Measurements from ENCODE around the gene CFAP77.
A peak's percentile ranks its signal among the peaks of the same experiment; 100 is the strongest.

The CFAP77 gene

DNA sequence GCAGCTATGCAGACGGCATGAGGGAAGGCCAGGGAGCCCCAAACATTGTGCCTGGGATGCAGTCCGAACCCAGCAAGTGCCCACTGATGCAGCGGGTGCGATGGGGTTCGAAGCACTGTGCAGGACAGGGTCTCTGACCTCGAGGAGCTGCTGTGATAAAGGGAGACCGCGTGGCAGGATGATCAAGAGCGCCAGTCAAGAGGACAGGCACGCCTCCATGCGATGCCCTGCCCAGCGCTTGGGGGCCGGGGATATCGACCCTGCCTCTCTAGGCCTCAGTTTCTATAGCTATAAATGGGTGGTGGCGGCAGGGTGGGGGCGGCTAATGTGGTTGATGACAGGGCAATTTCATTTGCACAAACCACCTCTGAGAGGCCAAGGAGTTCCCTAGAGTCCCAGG is 87.7 kb downstream of the CFAP77 start:
- no peak for DNase-seq

DNA sequence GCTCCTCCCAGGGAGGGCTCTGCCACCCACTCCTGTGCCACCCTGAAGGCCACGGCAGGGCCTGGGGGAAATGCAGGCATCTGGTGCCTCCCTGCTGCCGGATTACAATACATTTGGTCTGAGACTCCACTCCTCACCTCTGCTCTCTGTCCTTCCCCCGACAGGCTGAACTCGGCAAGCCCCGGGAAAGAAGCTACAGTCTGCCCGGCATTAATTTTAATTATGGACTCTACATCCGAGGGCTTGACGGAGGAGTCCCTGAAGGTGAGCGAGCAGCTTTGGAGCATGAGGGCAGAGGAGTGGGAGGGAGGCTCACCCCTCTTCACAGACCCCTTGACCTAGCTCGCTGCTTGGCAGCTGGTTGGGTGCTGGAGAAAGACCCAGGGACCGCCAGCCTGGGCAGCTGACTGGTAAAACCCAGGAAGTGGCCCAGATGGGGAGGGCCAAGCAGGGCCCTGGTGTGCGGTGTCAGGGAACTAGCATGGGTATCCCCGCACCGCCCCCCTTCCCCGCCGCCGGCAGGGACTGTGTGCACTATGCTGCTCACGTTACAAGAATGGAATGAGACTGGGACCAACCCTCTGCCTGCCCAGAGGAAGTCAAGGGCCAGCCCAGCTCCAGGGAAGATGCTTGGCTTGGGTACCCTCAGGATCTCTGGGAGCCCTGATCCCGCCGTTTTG is 88.7 kb downstream of the CFAP77 start:
- no peak for DNase-seq

DNA sequence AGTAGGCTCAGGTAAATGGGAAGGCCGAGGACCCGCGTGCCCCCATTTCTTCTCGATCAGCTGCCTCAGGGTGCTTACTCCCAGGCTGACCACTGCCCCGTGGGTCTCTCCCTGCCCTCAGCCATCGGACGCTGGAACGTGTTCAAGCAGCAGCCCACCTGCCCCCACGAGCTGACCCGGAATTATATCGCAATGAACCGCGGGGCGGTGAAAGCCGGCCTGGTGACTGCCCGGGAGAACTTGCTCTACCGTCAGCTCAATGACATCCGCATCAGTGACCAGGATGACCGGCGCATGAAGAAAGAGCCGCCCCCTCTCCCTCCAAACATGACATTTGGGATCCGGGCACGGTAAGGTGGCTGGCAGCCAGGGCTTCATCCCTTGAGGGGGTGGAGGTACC is 89.2 kb downstream of the CFAP77 start:
- no peak for DNase-seq

GRCh38 chr9:132500193-132500592 is 90.2 kb downstream of the CFAP77 start:
- no peak for DNase-seq

DNA sequence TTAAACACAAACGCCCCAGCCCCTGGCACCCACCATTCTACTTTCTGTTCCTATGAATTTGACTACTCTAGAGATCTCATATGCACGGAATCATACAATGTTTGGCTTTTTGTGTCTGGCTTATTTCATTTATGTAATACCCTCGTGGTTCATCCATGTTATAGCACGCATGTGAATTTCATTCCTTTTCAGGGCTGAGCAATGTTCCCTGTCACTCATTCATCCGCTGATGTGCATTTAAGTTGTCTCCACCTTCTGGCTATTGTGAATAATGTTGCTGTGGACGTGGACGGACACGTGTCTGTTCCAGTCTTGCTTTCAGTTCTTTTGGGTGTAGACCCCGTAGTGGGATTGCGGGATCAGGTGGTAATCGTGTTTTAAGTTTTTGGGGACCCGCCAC is 92.5 kb downstream of the CFAP77 start:
- no peak for DNase-seq

- DNase-seq, result no peak
Measured at GRCh38 chr9:132503116-132503515, 93.1 kb downstream of the CFAP77 start.

- no peak for DNase-seq
Measured at GRCh38 chr9:132504488-132504887, 94.5 kb downstream of the CFAP77 start.

GRCh38 chr9:132505991-132506655 is 96.1 kb downstream of the CFAP77 start:
- no peak for DNase-seq

DNA sequence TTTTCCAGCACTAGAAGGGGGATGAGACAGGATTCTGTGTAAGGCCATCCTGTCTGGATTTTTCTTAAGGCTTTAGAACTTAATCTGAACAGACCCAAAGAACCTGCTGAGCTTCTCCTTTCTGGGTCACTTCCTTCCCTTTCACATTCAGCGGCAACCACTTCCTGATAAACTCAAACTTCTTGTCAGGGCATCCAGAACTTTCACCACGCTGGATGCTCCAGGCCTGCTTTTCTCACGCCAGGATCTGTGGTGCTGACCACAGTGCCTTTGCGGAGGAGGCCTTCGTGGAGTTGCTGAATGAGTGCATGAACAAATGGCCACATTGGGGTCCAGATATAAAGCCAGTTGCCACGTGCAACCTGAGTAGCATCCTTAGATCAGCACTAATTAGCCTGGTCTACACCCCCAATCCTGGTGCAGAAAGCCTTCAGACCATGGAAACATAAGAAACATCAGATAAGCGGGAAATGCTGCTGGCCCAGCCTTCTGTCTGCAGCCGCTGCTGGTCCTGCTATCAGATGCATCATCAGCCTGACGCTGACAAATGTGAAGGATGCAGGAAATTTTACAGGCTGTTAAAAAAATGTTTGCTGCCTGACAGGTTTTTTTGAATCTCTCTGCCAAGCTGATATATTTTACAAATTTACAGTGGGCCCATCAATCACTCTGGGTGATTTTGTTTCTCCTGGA is 97.1 kb downstream of the CFAP77 start:
- DNase-seq, result no peak

GRCh38 chr9:132507670-132508469 is 97.9 kb downstream of the CFAP77 start:
- DNase-seq, result peak; percentile 31

DNA sequence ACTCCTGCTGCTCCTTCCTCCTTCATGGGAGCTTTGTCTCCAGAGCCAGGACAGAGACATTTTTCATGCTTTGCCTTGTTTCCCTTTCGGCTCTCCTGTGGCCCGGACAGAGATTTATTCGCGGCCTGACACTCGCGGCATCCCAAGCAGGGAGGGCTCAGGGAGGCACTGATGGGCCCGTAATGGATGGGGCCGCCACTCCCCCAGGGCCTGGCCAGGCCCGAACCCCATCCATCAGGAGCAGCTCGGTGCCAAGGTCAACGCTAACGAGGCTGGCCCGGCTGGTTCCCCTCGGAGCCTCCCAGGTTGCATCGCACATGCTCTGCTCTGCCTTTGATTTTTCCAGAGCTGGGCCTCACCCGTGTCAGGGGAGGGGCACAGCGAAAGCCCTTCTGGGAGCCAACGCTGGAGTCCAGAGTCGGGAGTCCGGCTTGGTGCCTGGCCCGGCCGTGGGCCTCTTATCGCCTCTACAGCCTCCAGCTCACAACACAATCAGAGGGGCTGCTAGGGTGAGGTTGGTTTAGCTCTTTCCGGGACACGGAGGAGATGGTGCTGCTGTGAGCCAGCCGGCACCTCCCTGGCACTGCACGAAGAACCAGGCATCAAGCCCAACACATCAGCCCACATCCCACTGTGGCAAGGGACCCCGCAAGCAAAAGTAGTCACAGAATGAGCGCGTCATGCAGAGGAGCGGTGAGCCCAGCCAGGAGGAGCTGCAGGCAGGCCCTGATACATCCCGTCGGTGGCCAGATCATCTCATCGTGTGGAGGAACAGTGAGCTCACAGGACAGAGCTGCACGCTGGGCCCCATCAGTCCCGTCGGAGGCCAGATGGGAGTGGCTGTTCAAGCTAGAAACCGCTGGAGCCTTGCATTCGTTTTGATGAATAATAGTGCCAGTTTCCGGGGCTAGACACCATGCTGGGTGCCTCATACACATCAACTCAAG is 100.2 kb downstream of the CFAP77 start:
- no peak for DNase-seq

- DNase-seq, result no peak
Measured at GRCh38 chr9:132511191-132511999, 101.4 kb downstream of the CFAP77 start.

DNA sequence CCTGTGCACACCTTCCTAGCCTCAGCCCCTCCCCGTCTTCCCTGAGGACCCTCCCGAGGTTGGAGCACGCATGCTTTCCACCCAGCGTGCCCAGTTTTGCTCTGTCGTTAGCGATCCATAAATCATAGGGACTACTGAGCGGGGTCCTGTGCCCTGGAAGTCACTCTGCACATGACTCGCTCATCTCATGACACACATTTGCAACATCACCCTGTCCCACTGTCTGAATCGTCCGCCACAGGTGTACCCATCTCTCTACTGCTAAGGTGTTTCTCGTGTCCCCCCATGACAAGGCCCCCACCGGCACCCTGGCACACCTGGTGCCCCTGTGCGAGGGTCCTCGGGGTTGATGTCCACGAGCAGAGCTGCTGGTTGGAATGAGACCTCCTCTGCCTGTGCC is 103.4 kb downstream of the CFAP77 start:
- no peak for DNase-seq

- no peak for DNase-seq
Measured at GRCh38 chr9:132514011-132514744, 104.2 kb downstream of the CFAP77 start.

- DNase-seq, result no peak
Measured at GRCh38 chr9:132514821-132515220, 104.8 kb downstream of the CFAP77 start.

DNA sequence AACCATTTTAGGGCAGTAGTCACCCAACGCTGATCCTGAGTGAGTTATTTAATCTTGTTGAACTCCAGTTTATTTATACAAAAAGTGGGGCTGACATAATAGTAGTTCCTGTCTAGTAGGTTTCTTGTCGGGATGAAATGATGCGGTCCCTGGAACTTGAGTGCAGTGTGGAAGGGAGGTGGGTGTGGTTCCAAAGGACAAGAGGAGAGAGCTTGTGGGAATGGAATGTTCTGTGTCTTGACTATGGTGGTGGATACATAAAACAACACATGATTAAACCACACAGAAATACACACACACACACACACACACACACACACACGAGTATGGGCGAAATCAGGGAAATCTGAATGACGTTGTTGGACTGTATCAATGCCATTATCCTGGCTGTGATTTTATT is 106.3 kb downstream of the CFAP77 start:
- DNase-seq, result no peak

DNA sequence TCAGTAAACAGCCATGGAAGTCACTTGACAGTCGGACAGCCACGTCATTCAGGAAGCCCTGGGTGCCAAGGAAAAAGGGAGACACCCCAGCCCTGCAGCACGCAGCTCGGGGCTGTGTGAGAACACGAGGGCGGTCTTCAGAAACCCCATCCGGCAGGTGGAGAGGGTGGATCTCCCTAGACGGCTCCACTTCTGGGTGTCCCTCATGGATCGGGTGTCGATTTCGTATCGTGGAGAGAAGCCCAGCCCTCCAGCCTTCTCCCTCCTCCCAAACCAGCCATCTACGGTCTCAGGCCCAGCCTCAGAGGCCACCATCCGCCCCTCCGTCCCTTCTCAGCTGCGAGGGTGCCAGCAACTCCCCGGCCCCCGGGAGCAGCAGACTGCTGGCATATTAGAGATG is 106.9 kb downstream of the CFAP77 start:
- DNase-seq, result peak; percentile 52

DNA sequence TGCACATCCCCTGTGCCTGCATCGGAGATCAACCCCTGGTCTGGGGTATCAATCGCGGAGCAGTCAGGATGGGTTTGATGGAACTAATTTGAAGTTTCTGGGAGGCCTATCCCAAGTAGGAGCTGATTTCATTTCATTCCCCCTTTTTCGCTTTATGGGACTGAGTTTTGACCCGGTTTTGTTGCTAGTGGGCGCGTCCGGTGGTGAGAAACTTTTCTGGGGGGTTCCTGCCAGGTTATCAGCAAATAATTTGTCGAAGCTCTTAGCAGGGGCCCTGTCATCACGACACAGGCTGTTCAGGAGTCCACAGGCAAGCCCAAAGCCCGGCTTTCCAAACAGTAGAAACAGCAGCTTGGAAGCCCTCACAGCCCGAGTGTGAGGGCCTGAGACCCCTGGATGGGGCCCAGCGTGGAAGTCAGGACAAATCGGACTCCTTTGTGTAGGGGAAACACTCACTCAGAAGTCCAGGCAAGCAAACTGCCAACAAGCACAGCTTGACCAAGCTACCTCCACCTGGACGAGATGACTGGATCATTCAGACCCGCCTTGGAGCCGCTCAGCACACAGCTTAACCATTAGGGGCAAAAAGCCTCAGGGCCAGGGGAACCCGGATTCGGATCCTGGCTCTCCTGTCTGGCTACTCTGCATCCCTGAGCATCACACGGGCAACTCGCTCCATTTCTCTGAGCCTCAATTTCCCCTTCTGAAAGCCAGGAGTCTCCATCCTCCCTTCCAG is 108.0 kb downstream of the CFAP77 start:
- no peak for DNase-seq

DNA sequence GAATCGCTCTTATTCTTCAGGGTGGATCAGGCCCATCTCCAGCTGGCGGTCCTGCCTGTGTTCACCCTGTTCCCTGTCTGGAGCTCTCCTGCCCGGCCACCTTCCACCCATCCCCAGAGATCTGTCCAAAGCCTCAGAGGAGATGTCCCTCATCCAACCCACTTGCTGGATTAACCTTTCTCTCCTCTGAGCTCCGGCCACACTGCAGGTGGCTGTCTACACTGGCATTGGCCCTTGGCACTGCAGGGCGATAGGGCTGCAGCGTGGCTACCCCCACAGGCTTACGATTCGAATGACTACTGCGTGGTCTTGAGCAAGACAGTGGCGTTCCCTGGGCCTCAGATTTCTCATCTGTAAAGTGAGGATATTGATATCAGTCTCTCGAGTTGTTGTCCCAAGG is 108.6 kb downstream of the CFAP77 start:
- DNase-seq, result no peak

DNA sequence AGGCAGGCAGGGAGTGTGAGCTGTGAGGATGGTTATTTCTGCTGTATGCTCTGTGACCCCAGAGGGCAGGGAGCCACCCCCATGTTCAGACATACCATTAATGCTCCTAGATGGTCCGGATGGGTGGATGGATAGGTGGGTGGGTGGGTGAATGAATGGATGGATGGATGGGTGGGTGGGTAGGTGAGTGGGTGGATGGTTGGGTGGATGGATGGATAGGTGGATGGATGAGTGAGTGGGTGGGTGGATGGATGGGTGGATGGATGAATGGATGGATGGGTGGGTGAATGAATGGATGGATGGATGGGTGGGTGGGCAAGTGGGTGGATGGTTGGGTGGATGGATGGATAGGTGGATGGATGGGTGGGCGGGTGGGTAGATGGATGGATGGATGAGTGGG is 109.0 kb downstream of the CFAP77 start:
- no peak for DNase-seq
